Ectodermal cell (in vitro differentiated cells): ENCODE data around the gene RBPJ.

Experiments used
- H3K27ac ChIP-seq: 2 replicates; pipeline ENCODE4 v1.7.0; 2013; ENCODE audit warnings: mild to moderate bottlenecking, low read depth, low read length; ENCODE audit not compliant: insufficient read depth, poor library complexity, severe bottlenecking
- H3K27me3 ChIP-seq: 2 replicates; pipeline ENCODE4 v1.7.0; 2013; ENCODE audit warnings: mild to moderate bottlenecking, low read length; ENCODE audit not compliant: insufficient read depth, control insufficient read depth, poor library complexity, severe bottlenecking
- H3K36me3 ChIP-seq: one replicate; pipeline ENCODE4 v1.7.0; 2013; ENCODE audit warnings: low read length; ENCODE audit not compliant: control insufficient read depth, insufficient read depth
- H3K4me1 ChIP-seq: one replicate; pipeline ENCODE4 v1.7.0; 2013; ENCODE audit warnings: low read length; ENCODE audit not compliant: control insufficient read depth, insufficient read depth
- H3K4me3 ChIP-seq: 2 replicates; pipeline ENCODE4 v1.7.0; 2013; ENCODE audit warnings: low read depth, low read length, control low read depth; ENCODE audit not compliant: insufficient read depth
- H3K9me3 ChIP-seq: 2 replicates; pipeline ENCODE4 v1.7.0; 2013; ENCODE audit warnings: mild to moderate bottlenecking, low read length, moderate library complexity; ENCODE audit not compliant: control insufficient read depth
- WGBS, 2 experiments: methylation state at CpG; one replicate each; pipeline ENCODE4 v1.1.7; 2013; ENCODE audit warnings: missing lambda C conversion rate in 2 of 2; 5-methylcytosine and 5-hydroxymethylcytosine counted together

RBPJ gene

DNA sequence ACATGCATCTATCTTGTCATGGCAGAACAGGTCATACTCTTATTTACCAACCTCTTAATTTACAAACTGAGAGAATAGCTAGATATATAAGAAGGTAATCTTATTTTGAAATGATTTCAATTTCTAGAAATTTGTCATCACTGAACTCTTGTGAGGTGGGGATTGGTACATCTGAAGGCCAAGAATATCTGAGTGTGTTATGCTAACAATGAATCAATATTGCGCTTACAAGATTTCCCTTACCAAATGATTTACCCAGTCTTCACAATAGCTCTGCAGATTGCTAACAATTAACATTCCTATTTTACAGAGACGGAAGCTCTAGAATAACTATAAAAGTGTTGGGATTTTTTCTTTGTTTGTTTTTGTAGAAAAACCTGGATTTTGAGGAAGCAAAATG, 48.3 kb downstream of the RBPJ start:
- Histone ChIP-seq H3K4me3 (no peak overlapping the region), H3K27ac (no peak overlapping the region), H3K27me3 (no peaks in the 10 kb centered on the region), H3K36me3 (no peaks in the 10 kb centered on the region), H3K4me1 (peaks cover 14% of the 10 kb centered on the region), H3K9me3 (no peaks in the 10 kb centered on the region)
- 82 to 100% methylated on average over 1 to 2 of the region's 2 CpGs for whole genome bisulfite sequencing, 2 experiments

- H3K36me3 ChIP-seq: no peaks in the 10 kb centered on the region
- H3K9me3 ChIP-seq: no peaks in the 10 kb centered on the region
- no peak overlapping the region for H3K27ac ChIP-seq
Measured at GRCh38 chr4:26369581-26369980, 48.8 kb downstream of the RBPJ start.

GRCh38 chr4:26372076-26372475, 51.3 kb downstream of the RBPJ start:
- Histone ChIP-seq H3K27ac (no peak overlapping the region), H3K4me3 (no peak overlapping the region), H3K27me3 (no peaks in the 10 kb centered on the region), H3K9me3 (no peaks in the 10 kb centered on the region), H3K4me1 (peaks cover 14% of the 10 kb centered on the region), H3K36me3 (no peaks in the 10 kb centered on the region)
- 95 to 97% methylated on average over 3 of the region's 3 CpGs for WGBS, 2 experiments

More at GRCh38 chr4:26369581-26369980, 48.8 kb downstream of the RBPJ start:
- Histone ChIP-seq H3K27me3 (no peaks in the 10 kb centered on the region), H3K4me3 (no peak overlapping the region), H3K4me1 (peaks cover 14% of the 10 kb centered on the region)

- no peaks in the 10 kb centered on the region for H3K36me3 ChIP-seq
- no peak overlapping the region for H3K4me3 ChIP-seq
- 73% methylated on average over 5 of the region's 5 CpGs for WGBS, 2 experiments
- no peak overlapping the region for H3K27ac ChIP-seq
- H3K27me3 ChIP-seq: no peaks in the 10 kb centered on the region
- H3K9me3 ChIP-seq: no peaks in the 10 kb centered on the region
- H3K4me1 ChIP-seq: peaks cover 14% of the 10 kb centered on the region
Measured at GRCh38 chr4:26372525-26373172, 51.8 kb downstream of the RBPJ start.

DNA sequence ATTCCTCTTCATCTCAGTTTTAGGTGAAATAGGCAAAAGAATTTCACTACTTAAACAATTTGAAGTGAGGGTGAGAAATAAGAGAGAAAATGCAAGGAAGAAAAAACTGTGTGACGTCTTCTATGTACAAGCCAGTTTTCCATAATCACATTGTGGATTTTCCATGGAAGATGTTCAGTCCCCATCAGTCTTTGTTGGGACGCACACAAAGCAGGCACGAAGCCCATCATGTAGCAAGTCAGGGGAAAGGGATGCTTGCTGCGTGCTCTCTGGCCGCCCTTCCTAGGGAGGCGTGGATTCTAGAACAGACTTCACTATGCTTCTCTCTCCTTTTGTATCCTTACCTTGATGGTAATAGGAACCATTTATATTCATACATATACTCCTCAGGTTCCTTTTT, 54.7 kb downstream of the RBPJ start:
- Histone ChIP-seq H3K4me3 (no peak overlapping the region), H3K27me3 (no peaks in the 10 kb centered on the region), H3K36me3 (no peaks in the 10 kb centered on the region), H3K9me3 (no peaks in the 10 kb centered on the region), H3K27ac (no peak overlapping the region), H3K4me1 (no peaks in the 10 kb centered on the region)
- WGBS, 2 experiments: 91 to 94% methylated on average over 6 of the region's 6 CpGs

DNA sequence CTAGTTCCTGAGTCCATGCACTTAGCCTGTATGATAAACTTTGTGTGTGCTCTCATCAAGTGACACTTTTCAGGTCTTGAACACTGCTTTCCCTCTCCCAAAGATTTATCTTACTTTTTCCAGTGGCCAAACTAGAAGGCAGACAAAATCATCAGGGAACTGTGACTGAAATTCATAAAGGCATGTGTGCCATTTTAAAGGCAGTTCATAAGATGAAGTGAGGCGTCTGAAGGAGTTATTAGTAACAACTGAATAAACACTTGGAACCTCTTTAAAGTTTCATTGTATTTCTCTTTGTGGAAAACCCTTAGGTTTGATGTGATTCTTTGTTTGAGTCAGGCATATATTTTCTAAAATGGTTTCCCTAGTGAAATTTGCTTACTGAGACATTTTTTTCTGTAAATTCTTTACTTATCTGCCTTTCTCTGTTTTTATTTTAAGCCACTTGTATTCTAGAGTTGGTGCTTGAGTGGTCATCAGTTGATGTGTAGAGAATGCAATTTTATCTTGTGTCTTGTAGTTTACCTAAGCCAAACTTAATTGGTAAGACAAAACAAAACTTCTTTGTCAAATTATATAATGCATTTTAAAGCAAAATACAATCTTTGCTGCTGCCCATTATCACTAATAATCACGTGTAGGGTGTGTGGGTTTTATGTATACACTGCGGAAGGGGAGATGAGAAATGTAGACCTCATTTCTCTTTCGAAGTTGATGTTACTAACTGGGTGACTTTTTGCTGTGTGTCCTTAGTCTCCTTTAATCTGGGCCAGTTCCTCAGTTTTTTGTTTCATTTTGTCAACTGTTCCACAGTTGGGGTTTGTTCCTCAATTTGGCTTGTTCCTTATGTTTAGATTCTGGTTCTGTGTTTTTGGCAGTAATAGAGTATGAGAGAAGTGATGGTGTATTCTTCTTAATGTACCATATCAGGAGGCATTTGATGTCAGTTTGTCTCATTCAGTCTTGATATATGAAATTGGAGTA, 56.8 kb downstream of the RBPJ start:
- H3K27me3 ChIP-seq: no peaks in the 10 kb centered on the region
- H3K9me3 ChIP-seq: no peaks in the 10 kb centered on the region
- 92 to 100% methylated on average over 4 of the region's 4 CpGs for WGBS, 2 experiments
- H3K4me1 ChIP-seq: no peaks in the 10 kb centered on the region
- H3K36me3 ChIP-seq: no peaks in the 10 kb centered on the region
- no peak overlapping the region for H3K27ac ChIP-seq
- no peak overlapping the region for H3K4me3 ChIP-seq

DNA sequence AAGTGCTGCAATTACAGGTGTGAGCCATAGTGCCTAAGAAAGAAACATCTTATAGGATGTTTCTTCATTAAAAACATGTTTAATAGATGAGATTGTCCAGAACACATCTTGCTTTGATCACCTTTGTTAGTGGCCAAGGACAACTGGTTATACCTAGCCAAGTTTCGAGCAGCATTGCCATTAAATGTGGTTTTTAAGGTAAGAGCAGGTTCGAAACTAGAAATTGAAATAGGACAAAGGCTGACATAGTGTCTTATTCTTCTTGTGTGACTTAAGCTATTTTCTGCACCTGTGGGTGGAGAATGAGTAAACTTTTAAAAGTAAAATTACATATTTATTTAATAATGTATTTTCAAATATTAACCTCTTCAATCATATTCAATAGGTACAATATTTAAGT, 59.0 kb downstream of the RBPJ start:
- H3K4me1 ChIP-seq: no peaks in the 10 kb centered on the region
- H3K27me3 ChIP-seq: no peaks in the 10 kb centered on the region
- H3K4me3 ChIP-seq: no peak overlapping the region
- H3K36me3 ChIP-seq: no peaks in the 10 kb centered on the region
- H3K9me3 ChIP-seq: no peaks in the 10 kb centered on the region
- WGBS, 2 experiments: 95 to 97% methylated on average over 2 of the region's 2 CpGs
- no peak overlapping the region for H3K27ac ChIP-seq

GRCh38 chr4:26380740-26381139, 59.9 kb downstream of the RBPJ start:
- Histone ChIP-seq H3K27me3 (no peaks in the 10 kb centered on the region), H3K36me3 (no peaks in the 10 kb centered on the region), H3K4me3 (no peak overlapping the region), H3K27ac (no peak overlapping the region), H3K4me1 (no peaks in the 10 kb centered on the region), H3K9me3 (no peaks in the 10 kb centered on the region)
- WGBS, 2 experiments: 85% methylated on average over 1 of the region's 2 CpGs; no CpG with 5 or more reads in 1 of the 2 experiments

- Histone ChIP-seq H3K4me3 (no peak overlapping the region), H3K27ac (no peak overlapping the region), H3K27me3 (no peaks in the 10 kb centered on the region), H3K9me3 (no peaks in the 10 kb centered on the region), H3K36me3 (peaks cover 15% of the 10 kb centered on the region), H3K4me1 (no peaks in the 10 kb centered on the region)
- WGBS, 2 experiments: 83 to 91% methylated on average over 1 of the region's 7 CpGs
Measured at GRCh38 chr4:26384380-26385057, 63.7 kb downstream of the RBPJ start.

GRCh38 chr4:26385690-26386089, 64.9 kb downstream of the RBPJ start:
- H3K36me3 ChIP-seq: peaks cover 15% of the 10 kb centered on the region
- no peak overlapping the region for H3K4me3 ChIP-seq
- H3K27ac ChIP-seq: no peak overlapping the region
- no peaks in the 10 kb centered on the region for H3K9me3 ChIP-seq
- no peaks in the 10 kb centered on the region for H3K4me1 ChIP-seq
- no peaks in the 10 kb centered on the region for H3K27me3 ChIP-seq
- WGBS, 2 experiments: 93 to 96% methylated on average over 3 of the region's 3 CpGs
